ENCODE results near the gene PTPN11.

DNA sequence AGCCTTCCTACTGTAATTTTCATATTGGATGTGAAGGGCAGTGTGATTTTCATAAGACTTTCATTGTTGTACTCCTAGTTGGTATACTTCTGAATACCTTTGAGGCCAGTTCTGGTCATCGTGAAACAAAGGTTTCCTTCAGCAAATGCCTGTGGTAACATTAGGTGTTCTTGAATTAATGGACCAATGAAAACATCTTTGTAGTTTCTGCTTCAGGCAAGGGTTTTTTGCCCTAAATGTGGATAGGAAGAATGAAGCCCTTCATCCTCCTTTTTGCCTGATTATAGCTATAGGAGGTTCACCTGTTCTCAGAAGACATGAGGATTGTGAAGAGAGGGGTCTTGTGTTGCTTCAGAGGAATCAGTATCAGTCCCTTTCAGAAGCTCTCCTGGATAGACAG, 60.7 kb downstream of the PTPN11 start:
- TF ChIP-seq MAX (IDR thresholded peaks at IDR 0.05): no peak
- no peak for TF ChIP-seq JUND (IDR thresholded peaks at IDR 0.05)
- TF ChIP-seq, protein P1, sequence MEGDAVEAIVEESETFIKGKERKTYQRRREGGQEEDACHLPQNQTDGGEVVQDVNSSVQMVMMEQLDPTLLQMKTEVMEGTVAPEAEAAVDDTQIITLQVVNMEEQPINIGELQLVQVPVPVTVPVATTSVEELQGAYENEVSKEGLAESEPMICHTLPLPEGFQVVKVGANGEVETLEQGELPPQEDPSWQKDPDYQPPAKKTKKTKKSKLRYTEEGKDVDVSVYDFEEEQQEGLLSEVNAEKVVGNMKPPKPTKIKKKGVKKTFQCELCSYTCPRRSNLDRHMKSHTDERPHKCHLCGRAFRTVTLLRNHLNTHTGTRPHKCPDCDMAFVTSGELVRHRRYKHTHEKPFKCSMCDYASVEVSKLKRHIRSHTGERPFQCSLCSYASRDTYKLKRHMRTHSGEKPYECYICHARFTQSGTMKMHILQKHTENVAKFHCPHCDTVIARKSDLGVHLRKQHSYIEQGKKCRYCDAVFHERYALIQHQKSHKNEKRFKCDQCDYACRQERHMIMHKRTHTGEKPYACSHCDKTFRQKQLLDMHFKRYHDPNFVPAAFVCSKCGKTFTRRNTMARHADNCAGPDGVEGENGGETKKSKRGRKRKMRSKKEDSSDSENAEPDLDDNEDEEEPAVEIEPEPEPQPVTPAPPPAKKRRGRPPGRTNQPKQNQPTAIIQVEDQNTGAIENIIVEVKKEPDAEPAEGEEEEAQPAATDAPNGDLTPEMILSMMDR (IDR thresholded peaks at IDR 0.05 in 2 of 3, conservative IDR thresholded peaks at IDR 0.05 in 1 of 3; ENCODE audit: borderline replicate concordance in 1 of 3, insufficient read depth in 1 of 3, low read depth in 2 of 3, low read length in 2 of 3): no peak

All from HCT116 (cell line).